Esophagus muscularis mucosa (tissue), 4 donors: ENCODE data around the gene ACVR2B.

ENCODE experiments used
- CTCF ChIP-seq, 3 experiments: fragments of 200-600 bp in 2 of 3; fragments of 450-650 bp in 1 of 3; sonication (generic) in 2 of 3; IDR thresholded peaks; one replicate each; pipeline ENCODE4 v1.5.1; 2017 to 2019; ENCODE audit warnings: antibody characterized with exemption in 3 of 3, mild to moderate bottlenecking in 2 of 3, moderate library complexity in 1 of 3
- EP300 ChIP-seq: sonication (generic); formaldehyde crosslinking; IDR thresholded peaks from one replicate; pipeline ENCODE4 v1.6.1; 2017; ENCODE audit warnings: antibody characterized with exemption
- POLR2A ChIP-seq: fragments of 450-650 bp; IDR thresholded peaks from one replicate; pipeline ENCODE4 v1.6.1; 2017; ENCODE audit warnings: antibody characterized with exemption, moderate library complexity, mild to moderate bottlenecking, low read depth
- POLR2AphosphoS5 ChIP-seq, 2 donors: sonication (generic); formaldehyde crosslinking; IDR thresholded peaks; one replicate each; pipeline ENCODE4 v1.6.1; 2017; ENCODE audit warnings: antibody characterized with exemption in 2 of 2

- TF ChIP-seq POLR2A (no peak), CTCF (IDR thresholded peaks at IDR 0.05) (no peak), POLR2AphosphoS5 (IDR thresholded peaks at IDR 0.05) (no peak), EP300 (no peak)
These were observed 16.2 kb downstream of the ACVR2B start for GRCh38 chr3:38469852-38470251.
